ENCODE measurements around the gene C3orf22.
"Not testable (repeated sequence)": the region's sequence is repeated elsewhere in the genome, so short reads cannot be mapped to it uniquely, and the experiment has no call there.

The C3orf22 gene

DNA sequence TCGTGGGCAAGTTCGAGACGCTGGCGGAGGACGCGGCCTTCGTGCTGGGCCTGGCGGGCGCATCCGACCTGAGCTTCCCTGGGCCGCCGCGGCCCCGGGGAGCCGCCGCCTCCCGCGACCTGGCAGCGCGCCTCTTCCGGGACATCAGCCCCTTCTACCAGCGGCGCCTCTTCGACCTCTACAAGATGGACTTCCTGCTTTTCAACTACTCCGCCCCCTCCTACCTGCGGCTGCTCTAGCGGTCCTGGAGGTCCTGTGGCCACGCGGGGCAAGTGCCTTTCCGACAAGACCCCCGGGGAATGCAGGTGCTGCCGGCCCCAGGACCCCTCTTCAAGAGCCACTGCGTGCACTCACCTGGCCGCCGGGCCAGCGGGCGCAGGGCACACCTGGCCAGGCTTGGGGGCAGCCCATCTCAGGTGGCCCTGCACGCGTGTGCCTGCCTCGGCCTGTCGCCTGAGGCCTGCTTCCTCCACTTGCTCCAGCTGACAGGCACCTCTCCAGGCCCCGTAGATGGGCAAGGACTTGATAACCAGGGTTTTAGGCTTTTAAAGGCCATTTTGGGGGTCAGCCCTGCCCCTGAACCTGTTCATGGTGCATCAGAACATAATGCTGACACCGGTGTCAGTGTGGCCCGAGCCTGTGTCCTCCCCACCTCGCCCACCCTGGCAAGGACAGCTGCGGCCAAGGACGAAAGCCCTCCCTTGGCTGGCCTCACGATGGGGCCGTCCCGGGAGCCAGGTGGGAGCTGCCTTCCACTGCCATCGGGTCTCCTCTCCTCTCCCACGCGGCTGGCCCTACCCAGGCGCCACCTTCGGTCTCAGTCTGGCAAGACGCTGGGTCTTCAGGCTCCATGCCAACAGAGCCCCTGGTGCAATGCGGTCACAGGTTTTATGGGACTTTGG lies 16.1 kb downstream of the C3orf22 start:
- no peak for DNase-seq

DNA sequence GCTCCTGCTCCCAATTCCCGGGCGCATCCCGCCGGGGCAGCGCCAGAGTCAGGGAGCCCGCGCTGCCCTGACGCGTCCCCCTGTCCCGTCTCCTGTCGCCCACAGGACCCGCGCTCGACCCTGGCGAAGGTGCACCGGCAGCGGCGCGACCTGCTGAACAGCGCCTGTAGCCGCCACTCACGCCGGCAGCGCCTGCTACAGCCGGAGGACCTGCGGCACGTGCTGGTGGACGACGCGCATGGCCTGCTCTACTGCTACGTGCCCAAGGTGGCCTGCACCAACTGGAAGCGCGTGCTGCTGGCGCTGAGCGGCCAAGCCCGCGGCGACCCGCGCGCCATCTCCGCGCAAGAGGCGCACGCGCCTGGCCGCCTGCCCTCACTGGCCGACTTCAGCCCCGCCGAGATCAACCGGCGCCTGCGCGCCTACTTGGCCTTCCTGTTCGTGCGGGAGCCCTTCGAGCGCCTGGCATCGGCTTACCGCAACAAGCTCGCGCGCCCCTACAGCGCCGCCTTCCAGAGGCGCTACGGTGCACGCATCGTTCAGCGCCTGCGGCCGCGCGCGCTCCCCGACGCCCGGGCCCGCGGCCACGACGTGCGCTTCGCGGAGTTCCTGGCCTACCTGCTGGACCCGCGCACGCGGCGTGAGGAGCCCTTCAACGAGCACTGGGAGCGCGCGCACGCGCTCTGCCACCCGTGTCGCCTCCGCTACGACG lies 16.9 kb downstream of the C3orf22 start:
- no peak for DNase-seq

DNA sequence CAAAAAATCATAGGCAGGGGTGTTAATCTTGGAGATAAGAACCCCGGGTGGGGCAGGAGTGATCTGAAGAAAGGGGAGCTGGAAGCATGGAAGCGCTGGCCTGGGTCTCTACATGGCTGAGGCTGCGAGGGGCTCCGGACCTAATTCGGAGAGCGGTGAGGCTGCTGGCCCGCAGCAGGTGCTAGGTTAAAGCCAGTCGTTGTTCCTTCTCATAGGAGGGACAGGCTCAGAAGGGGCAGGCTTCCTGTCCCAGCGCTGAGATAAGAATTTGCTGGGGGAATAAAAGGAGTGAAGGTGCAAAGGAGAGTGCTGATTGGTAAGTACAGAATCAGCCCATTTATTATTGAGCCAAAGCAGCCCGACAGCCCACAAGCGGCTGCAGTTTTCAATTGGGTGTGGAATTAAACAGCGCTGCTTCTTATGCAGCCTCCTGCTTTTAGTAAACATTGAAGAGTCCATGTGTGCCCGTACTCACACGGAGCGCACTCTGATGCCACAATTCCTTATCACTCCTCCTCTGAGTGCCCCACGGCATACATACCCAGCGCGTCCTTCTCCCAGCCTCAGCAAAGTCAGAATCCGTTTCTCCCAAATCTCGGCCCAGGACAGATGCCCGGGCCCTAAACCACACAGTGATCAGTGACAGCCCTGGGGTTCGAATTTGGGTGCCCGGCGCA lies 17.6 kb downstream of the C3orf22 start:
- DNase-seq: no peak

DNA sequence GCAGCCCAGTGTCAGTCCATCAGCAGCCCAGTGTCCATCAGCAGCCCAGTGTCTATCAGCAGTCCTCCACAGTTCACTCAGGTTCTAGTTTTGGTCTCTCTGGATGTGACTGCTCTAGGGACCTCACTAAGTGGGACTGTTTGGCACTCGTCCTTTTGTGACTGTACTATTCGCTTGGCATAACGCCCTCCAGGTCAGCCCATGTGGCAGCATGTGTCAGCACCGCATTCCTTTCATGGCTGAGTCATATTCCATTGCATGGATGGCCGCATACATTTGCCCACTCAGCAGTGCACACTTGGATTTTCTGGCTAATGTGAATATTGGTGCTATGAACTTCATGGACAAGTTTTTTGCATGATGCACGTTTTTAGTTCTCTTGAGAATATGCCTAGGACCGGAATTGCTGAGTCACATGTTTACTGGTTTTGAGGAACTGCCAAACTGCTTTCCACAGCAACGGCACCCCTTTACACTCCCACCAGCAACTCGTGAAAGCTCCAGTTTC lies 18.3 kb downstream of the C3orf22 start:
- no peak for DNase-seq

DNA sequence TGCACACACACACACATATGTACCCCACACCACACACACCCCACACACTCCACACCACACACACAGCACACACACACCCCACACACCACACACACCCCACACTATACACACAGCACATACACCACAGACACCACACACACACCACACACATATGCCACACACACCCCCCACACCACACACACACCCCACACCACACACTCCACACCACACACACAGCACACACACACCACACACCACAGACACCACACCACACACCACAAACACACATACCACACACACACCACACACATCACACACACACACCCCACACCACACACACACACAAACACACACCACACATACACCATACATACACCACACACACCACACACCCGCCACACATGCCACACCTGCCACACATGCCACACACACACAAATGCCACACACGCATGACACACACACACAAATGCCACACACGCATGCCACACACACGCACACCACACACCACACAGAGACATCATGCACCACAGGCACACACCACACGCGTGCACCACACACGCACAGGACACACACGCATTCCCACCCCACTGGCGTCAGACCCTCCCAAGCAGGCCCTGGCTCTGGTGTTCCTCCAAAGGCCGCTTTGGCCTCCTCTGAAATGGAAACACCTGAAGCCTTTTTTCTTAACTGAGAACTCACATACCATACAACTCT lies 19.0 kb downstream of the C3orf22 start:
- no peak for DNase-seq

DNA sequence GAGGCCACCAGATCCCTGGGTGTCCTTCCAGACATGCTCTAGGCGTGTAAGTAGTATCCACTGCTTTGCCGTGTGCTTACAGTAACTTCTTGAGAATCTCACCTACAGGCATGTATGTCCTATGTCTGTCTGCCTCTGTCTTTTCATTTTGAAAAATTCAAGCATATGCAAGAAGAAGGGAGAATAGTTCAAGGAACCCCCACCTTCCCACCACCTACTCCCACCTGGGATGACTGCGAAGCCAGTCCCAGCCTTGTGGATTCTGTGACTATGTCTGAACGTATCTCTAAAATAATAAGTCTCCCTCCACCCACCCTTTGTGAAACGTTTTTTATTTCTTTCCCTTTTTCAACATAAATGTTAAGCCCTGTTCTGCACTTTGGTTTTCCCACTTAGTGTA lies 19.8 kb downstream of the C3orf22 start:
- DNase-seq: no peak

DNA sequence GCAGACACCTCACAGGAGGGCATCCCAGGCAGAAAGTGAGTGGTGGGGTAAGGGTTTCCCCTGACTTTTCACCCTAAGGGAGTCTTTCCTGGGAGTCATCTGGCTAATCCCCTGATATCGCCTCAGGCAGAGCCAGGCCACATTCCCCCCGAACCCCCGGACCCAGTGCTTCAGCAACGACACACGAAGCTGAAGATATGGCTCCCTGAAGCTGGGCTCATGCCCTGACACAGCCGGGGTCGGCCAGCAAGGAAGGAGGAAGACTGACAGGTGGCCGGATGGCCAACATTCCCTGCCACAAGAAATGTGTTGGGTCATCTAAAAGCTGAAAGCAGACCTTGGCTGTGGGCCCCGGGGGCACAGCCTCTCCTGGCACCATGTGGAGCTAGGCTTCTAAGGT lies 20.4 kb downstream of the C3orf22 start:
- no peak for DNase-seq

DNA sequence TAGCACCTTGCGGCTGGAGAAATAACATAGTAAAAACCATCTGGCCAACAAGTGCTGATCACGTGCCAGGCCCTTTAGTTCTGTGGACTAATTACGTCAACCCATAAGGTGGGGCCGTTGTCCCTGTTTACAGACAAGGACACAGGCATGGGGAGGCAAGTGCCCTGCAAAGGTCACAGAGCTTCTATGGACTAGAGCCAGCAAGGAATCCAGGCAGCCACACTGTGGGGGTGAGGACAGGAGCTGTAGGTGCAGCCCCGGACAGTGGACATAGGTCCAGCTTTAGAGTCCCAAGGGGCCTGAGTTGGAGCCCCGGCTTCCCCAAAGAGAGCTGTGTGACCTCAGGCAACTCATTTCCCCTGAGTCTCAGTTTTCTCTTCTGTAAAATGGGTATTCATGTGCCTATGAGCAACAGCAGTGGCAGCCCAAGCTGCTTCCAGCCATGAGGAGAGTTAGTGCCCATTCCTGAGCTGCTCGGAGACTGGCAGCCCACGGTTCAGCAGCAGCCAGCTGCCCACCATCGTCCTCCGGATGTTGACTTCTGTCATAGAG lies 20.9 kb downstream of the C3orf22 start:
- DNase-seq: no peak

DNA sequence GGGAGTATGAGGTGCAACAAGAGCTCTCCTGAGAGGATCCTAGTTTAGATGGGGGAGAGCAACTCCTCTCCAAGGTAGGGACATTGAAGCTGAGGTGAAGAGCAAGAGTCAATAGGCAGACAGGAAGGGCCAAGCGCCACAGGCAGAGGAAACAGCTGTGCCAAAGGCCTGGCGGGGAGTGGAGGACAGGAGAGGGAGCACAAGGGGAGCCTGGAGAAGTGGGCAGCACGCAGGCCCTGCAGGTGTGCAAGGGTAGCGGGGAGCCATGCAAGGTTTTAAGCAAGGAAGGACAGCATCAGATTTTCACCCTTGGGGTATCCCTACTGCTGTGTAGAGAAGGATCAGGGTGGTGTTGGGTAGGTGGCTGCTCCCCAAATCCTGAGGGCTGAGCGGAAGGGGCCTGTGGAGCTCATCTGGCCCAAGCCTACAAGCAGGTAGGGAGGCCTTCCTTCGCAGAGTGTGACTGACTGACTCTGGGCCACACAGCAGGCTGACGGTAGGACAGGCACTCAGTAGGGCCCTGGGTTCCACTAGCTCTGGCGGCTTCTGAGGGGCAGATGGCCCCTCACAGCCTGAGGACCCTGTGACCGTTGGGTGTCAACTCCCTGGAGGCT lies 21.5 kb downstream of the C3orf22 start:
- no peak for DNase-seq

DNA sequence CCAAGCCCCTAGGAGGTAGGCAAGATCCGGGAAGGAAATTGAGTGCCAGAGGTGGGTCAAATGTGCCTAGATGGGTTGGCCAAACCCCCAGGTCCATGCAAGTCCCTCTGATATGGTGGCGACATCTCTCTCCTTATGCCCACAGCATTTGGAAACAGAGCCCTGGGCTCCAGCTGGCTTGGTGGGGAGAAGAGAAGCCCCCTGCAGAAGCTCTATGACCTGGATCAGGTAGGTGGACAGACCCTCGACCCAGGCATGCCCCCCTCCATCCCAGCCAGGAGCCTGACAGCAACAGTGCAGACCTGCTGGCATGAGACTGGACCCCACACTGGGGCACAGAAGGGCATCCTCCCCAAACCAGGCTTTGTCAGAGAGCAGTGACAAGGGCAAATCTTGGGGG lies 22.6 kb downstream of the C3orf22 start:
- no peak for DNase-seq

DNA sequence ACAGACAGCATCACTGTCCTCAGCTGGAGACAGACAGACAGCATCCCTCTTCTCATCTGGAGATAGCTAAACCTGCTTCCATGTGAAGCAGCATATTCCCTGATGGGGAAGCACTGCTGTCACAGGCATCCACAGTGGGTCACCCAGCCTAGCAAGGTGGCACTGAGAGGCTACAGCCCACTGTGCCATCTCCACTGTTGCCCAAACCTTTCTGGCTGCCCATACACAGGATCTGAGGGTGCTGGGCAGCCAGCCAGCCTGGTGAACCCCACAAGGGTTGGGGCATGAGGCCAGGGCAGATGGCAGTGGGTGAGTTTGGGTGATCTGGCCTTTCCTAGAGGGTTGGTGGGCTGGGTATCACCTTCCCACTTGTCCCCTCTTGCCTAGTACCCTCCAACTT lies 23.1 kb downstream of the C3orf22 start:
- no peak for DNase-seq

DNA sequence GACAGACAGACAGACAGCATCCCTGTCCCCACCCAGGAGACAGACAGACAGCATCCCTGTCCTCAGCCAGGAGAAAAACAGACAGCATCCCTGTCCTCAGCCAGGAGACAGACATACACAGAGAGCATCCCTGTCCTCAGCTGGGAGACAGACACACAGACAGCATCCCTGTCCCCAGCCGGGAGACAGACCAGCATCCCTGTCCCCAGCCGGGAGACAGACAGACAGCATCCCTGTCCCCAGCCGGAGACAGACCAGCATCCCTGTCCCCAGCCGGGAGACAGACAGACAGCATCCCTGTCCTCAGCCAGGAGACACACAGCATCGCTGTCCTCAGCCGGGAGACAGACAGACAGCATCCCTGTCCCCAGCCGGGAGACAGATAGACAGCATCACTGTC lies 24.0 kb downstream of the C3orf22 start:
- not testable (repeated sequence) for DNase-seq

DNA sequence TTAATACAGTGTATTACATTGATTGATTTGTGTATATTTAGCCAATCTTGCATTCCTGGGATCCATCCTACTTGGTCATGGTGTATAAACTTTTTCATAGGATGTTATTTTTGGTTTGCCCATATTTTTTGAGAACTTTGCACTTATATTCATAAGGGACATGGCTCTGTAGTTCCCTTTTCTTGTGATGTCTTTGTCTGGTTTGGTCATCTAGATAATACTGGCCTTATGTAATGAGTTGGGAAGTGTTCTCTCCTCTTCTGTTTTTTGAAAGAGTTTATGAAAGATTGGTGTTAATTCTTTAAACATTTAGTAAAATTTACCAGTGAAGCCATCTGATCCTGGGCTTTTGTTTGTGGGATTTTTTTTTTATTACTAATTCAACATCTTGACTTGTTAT lies 25.2 kb downstream of the C3orf22 start:
- DNase-seq: no peak

DNA sequence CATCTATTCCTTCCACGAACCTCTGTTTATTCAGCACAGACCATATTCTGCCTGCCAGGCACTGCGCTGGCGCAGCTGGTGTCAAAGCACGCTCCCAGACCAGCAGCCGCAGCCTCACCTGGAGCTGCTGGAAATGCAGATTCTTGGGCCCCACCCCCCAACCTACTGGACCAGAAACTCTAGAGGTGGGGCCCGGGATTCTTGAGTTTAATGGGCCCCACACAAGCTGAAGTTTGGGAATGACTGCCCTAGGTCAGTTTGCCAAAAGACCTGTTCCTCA lies 27.7 kb downstream of the C3orf22 start:
- no peak for DNase-seq

DNA sequence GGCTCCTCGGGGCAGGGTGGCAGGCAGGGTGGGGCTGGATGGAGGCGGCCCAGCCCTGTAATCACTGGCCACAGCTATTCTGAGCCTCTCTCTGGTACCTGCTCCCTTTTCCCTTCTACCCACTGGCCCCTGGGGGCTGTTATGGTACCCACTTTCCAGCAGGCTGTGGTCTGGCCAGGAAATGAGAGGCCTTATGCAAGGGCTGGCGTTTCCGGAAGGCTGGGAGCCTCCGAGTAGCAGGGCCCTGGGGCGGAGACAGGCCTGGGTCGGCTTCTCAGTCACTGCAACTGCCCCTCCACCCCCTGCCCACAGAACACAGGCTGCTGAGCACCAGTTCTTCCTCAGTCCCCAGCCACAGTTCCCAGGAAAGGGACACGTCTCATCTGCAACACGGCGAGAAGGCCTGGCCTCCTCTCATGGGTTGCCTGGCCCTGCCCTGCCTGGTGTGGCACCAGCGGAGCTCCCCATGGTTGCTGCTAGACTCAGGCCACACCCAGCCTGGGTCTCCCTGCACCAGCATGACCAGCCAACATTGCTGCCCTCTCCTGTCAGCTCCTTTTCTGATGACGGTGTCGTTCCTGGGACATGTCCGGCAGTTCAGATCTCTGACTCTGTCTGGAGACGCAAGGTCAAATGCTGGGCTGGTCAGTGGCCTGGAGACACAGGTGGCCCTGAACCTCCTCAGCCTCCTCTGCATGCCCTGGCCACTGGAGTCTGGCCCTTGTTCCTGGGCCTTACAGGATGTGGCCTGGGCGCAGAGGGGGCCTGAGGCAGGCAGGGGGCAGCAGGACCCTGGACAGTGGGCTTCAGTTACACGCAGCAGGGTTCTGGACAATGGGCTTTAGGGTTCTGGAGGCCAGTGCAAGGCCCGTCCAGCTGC lies 28.3 kb downstream of the C3orf22 start:
- DNase-seq: no peak

DNA sequence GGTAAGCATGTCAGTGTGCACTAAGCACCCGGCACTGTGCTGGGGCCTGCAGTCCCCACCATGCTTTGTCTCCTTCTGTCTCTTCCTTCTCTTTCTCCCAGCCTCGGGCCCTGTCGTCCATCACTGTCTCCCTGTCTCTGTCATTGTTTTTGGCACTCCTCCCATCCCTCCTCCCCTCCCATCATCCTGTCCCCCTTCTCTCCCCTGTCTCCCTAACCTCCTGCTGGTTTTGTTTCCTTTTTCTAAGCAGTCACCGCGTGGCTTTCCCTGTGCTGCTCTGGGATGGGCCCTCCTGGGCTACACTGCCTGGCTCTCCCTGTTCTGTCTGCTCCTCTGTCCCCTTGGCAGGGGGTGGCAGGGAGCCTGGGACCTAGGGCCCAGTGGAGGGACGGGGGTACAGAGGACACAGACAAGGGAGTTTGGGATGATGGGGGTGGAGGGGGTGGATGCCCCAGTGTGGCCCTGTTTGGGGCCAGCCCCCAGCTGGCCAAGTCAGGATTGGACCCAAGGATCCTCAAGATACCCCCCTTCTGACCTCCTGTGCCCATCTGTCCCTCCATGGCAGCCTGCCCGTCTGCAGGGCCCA lies 29.1 kb downstream of the C3orf22 start:
- DNase-seq: no peak

DNA sequence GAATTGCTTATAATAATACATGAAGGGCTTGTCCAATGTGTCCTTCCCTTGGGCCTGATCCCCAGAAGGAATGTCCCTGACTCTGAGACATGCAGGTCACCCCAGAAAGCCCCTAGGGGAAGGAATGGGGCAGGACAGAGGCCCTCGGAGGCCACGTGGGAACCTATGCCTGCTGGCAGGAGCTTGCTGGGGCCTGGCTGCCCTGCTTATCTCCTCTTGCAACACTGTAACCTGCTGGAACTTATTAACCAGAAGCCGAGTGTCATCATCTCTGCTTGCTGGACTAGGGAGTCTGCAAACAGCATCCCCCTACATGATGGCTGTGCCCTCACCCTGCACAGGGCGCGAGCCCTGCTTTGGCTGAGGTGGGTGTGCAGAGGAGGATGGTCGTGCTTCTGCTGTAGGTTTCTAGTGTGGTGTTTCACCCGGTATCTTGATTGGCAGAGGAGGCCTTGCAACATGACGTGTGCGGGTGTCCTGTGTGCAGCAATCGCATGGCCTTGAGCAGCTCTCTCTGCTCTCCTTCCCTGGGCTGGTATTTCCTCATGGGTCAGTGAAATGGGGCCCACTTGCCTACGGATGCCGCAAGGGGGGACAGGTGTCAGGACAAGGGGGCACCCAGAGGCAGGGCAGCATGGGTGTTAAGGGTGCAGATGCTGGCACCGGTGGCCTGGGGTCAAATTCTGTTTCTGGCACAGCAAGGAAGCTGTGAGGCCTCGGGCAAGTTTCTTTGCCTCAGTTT lies 29.8 kb downstream of the C3orf22 start:
- DNase-seq: no peak

DNA sequence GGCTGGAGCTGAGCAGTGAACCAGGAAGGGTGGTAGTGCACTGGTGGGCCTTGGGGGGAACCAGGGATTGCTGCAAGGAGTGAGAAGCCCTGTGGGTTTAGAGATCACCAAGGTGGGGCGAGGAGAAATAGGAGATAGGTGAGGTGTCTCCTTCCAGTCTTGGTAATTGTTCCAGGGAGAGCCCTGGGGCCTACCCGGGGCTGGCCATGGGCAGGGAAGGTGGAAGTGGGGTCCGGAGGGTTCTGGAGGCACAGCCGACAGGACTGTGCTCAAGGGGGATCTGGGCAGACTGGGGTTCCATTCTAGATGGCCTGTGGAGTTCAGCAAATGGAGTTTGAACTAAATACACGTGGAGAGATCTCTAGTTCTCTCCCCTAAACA lies 30.3 kb downstream of the C3orf22 start:
- no peak for DNase-seq

DNA sequence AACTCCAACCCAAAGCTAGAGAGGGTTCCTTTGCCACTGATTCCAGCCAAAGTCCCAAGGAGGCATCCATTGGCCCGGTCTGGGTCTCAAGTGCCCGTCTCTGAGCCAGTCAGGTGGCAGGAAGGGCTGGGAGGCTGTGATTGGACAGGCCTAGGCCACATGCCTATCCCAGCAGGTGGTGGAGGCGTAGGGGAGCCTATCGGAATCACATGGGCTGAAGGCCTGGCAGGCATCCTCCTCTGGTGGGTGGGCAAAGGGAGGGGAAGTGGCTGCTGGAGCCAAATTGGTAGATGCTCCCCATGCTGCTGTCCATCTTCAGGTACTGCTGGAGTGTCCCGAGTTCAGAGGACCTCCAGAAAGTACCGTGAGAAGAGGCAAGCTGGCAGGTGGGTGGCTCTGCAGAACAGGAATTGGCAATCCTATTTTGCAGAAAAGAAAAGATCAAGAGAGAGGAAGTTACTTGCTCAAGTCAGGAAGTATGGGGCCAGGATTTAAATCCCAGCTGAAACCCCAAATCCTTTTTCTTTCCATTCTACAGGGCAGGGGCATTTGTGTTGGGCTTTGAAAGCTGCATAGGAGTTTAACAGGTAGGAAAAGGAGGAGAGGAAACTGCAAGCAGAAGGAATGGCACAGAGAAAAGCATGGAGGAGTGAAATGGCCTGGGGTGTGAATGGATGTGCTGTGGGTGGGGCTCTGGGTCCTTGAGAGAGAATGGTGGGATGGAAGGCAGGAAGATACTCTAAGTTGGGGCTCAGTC lies 31.1 kb downstream of the C3orf22 start:
- no peak for DNase-seq
